ENCODE results near the gene WDFY2.

WDFY2 gene

DNA sequence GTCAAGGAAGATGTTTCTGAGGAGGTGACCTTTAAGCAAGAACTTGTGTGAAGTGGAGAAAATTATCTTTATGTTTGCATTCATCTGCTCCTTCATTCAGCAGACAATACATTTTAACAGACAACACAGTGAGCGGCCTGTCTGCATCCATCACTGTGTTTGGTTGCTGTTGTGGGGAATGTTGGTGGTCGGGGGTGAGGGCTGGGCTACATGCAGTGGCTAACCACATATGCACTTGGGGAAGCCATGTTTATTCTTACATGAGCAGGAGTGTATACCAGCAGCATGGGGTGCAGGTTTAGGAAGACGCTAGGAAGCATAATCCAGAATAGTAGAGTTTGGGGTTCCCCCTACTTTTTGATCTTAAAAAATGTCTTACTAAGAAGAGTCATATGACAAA, 153.3 kb downstream of the WDFY2 start:
- H3K27me3 ChIP-seq (ENCODE audit: low read length): no peaks in the 10 kb centered on the region
- H4K20me1 ChIP-seq (ENCODE audit: low read depth, low read length): no peaks in the 10 kb centered on the region
- H3K27ac ChIP-seq (ENCODE audit: low read depth, low read length): no peak overlapping the region
- TF ChIP-seq CTCF (IDR thresholded peaks at IDR 0.05; ENCODE audit: insufficient read depth, low read length, poor library complexity, severe bottlenecking) (no peak), EZH2phosphoT487 (conservative IDR thresholded peaks at IDR 0.05; ENCODE audit: low read length) (no peak)
- no peaks in the 10 kb centered on the region for H3K9me2 ChIP-seq (replicated peaks; ENCODE audit: insufficient read depth, low read length)
- no peak overlapping the region for H3K9ac ChIP-seq (ENCODE audit: low read length)
- H2AFZ ChIP-seq (ENCODE audit: low read depth, low read length, severe bottlenecking): no peak overlapping the region
- no peaks in the 10 kb centered on the region for H3K9me3 ChIP-seq (ENCODE audit: insufficient read depth, low read length)
- no peak overlapping the region for H3K4me3 ChIP-seq (ENCODE audit: insufficient read depth, low read length, poor library complexity, severe bottlenecking)
- no peaks in the 10 kb centered on the region for H3K36me3 ChIP-seq (ENCODE audit: low read length)
- no peaks in the 10 kb centered on the region for H3F3A ChIP-seq (ENCODE audit: insufficient read depth)
- H3K79me2 ChIP-seq (ENCODE audit: insufficient read depth, low read length): no peaks in the 10 kb centered on the region
- no peak overlapping the region for H3K4me2 ChIP-seq (ENCODE audit: low read depth, low read length, poor library complexity, severe bottlenecking)

DNA sequence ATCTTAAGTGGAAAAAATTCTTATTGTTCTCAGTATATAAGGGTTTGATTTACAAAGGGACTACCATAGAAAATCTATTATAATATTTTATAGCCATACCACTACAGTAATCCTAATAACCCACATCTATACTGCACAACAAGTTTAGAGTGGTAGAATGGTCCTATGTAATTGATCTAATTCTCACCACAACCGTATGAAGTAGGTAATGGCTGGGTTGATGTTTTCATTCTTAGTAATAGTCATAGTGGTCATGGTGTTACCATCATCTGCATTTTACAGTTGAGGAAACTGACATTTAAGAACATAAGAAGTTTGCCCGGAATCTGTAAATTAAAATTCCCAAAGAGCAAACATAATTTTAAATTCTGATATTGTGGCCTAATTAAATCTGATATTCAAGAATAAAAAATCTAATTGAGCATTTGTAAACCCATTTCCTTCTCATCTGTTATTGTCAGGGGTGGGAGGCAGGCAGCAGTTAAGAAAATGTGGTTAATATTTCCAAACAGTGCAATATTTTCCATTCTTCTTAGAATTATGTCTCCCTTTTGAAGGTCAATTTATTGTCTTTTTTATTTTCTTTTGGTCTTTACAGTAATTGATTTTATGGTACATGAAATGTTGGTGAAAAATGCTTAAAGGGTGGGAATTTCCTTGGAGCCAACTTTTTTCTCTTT, 154.1 kb downstream of the WDFY2 start:
- Histone ChIP-seq H2AFZ (ENCODE audit: low read depth, low read length, severe bottlenecking) (no peak overlapping the region), H3K9me3 (ENCODE audit: insufficient read depth, low read length) (no peaks in the 10 kb centered on the region), H3K79me2 (ENCODE audit: insufficient read depth, low read length) (no peaks in the 10 kb centered on the region), H3K4me2 (ENCODE audit: low read depth, low read length, poor library complexity, severe bottlenecking) (no peak overlapping the region), H3K27me3 (ENCODE audit: low read length) (no peaks in the 10 kb centered on the region), H3K4me3 (ENCODE audit: insufficient read depth, low read length, poor library complexity, severe bottlenecking) (no peak overlapping the region), H3F3A (ENCODE audit: insufficient read depth) (no peaks in the 10 kb centered on the region), H3K9ac (ENCODE audit: low read length) (no peak overlapping the region), H3K9me2 (replicated peaks; ENCODE audit: insufficient read depth, low read length) (no peaks in the 10 kb centered on the region), H4K20me1 (ENCODE audit: low read depth, low read length) (no peaks in the 10 kb centered on the region), H3K36me3 (ENCODE audit: low read length) (no peaks in the 10 kb centered on the region), H3K27ac (ENCODE audit: low read depth, low read length) (no peak overlapping the region)
- TF ChIP-seq CTCF (IDR thresholded peaks at IDR 0.05; ENCODE audit: insufficient read depth, low read length, poor library complexity, severe bottlenecking) (no peak), EZH2phosphoT487 (conservative IDR thresholded peaks at IDR 0.05; ENCODE audit: low read length) (no peak)

- no peak overlapping the region for H3K27ac ChIP-seq (ENCODE audit: low read depth, low read length)
- no peaks in the 10 kb centered on the region for H3K9me2 ChIP-seq (replicated peaks; ENCODE audit: insufficient read depth, low read length)
- H3K36me3 ChIP-seq (ENCODE audit: low read length): no peaks in the 10 kb centered on the region
- no peaks in the 10 kb centered on the region for H3F3A ChIP-seq (ENCODE audit: insufficient read depth)
- H4K20me1 ChIP-seq (ENCODE audit: low read depth, low read length): no peaks in the 10 kb centered on the region
- no peaks in the 10 kb centered on the region for H3K27me3 ChIP-seq (ENCODE audit: low read length)
- no peak overlapping the region for H3K4me3 ChIP-seq (ENCODE audit: insufficient read depth, low read length, poor library complexity, severe bottlenecking)
- no peak overlapping the region for H2AFZ ChIP-seq (ENCODE audit: low read depth, low read length, severe bottlenecking)
- H3K79me2 ChIP-seq (ENCODE audit: insufficient read depth, low read length): no peaks in the 10 kb centered on the region
- no peak overlapping the region for H3K4me2 ChIP-seq (ENCODE audit: low read depth, low read length, poor library complexity, severe bottlenecking)
- H3K9me3 ChIP-seq (ENCODE audit: insufficient read depth, low read length): no peaks in the 10 kb centered on the region
- TF ChIP-seq EZH2phosphoT487 (conservative IDR thresholded peaks at IDR 0.05; ENCODE audit: low read length) (no peak), CTCF (IDR thresholded peaks at IDR 0.05; ENCODE audit: insufficient read depth, low read length, poor library complexity, severe bottlenecking) (no peak)
- no peak overlapping the region for H3K9ac ChIP-seq (ENCODE audit: low read length)
These were observed 154.9 kb downstream of the WDFY2 start for GRCh38 chr13:51739027-51739764.
